ENCODE data around the gene AP4B1. TPM values are rescaled to one million over a fixed set of nuclear protein-coding genes. Genes with fewer than 3 reads are reported as not detected.

The AP4B1 gene
- 21.7 TPM for total RNA-seq
- 8.7 TPM for polyA plus RNA-seq (ENCODE audit: insufficient read depth, low read depth, low replicate concordance)
- long read RNA-seq, donor 1, partial matches to known transcripts, result 0 of 2 reads
- long read RNA-seq, donor 1, other reads (novel, unspliced or antisense), result 0 of 2 reads
- long read RNA-seq, donor 2, partial matches to known transcripts, result 8 of 11 reads
- long read RNA-seq, donor 2, other reads (novel, unspliced or antisense), result 0 of 11 reads
- long read RNA-seq, donor 3, partial matches to known transcripts, result 0 of 1 reads
- long read RNA-seq, donor 3, other reads (novel, unspliced or antisense), result 0 of 1 reads
- long read RNA-seq, donor 4, result 0 reads
- long read RNA-seq, donor 5, result 0 reads
- long read RNA-seq, donor 6, result 0 reads
- long read RNA-seq, donor 7, transcript AP4B1-204 (10 exons, 2,818 nt), result major isoform, 8 of 20 reads
- long read RNA-seq, donor 7, partial matches to known transcripts, result 2 of 20 reads
- long read RNA-seq, donor 7, other reads (novel, unspliced or antisense), result 7 of 20 reads
- long read RNA-seq, donor 8, result 0 reads
- long read RNA-seq, donor 9, partial matches to known transcripts, result 0 of 1 reads
- long read RNA-seq, donor 9, other reads (novel, unspliced or antisense), result 0 of 1 reads
- long read RNA-seq, donor 10, partial matches to known transcripts, result 8 of 9 reads
- long read RNA-seq, donor 10, other reads (novel, unspliced or antisense), result 0 of 9 reads

- Histone ChIP-seq H3K4me3 (ENCODE audit: low read length in 3 of 3) (peak within 1 kb of the TSS; percentile 85 to 98 (median 93)), H3K9ac (ENCODE audit: low read length in 3 of 3) (peak within 1 kb of the TSS; percentile 85 to 100 (median 99)), H3K4me1 (ENCODE audit: control insufficient read depth in 2 of 3, insufficient read depth in 2 of 3, low read depth in 1 of 3, low read length in 3 of 3) (peaks cover 0 to 13% (median 0%) of the 10 kb centered on the region in 3 donors), H3K36me3 (ENCODE audit: control insufficient read depth in 2 of 3, insufficient read depth in 3 of 3, low read length in 3 of 3) (peaks cover 4 to 8% (median 7%) of the 10 kb centered on the region in 3 donors), H3K9me3 (ENCODE audit: control insufficient read depth in 2 of 3, insufficient read depth in 1 of 3, low read length in 3 of 3) (no peaks in the 10 kb centered on the region), H3K27me3 (ENCODE audit: control insufficient read depth, insufficient read depth, low read length) (no peaks in the 10 kb centered on the region), H3K27ac (ENCODE audit: low read depth in 2 of 2, low read length in 2 of 2) (peak within 1 kb of the TSS; percentile 72 to 94)
- peak; percentile 99 to 100 (median 100) for DNase-seq
- FAIRE-seq, result peak; percentile 93
- peak; percentile 76 for TF ChIP-seq CTCF (IDR thresholded peaks at IDR 0.05; ENCODE audit: borderline replicate concordance, extremely low read depth, insufficient read depth)
- intact Hi-C loops (cut with DNase I), result no loop called here
Observed at GRCh38 chr1:113904674-113905434, at the start of gene AP4B1, which contains the start of gene DCLRE1B. Gene AP4B1 (minus strand): TSS chr1:113904799. CDS start chr1:113904717, 82 bp downstream. Gene DCLRE1B (plus strand): TSS chr1:113905326. CDS start chr1:113905587, 261 bp downstream.

- H3K9me3 ChIP-seq (ENCODE audit: control insufficient read depth in 2 of 3, insufficient read depth in 1 of 3, low read length in 3 of 3), result no peaks in the 10 kb centered on the region
- intact Hi-C loops (cut with DNase I), result no loop called here
- no peak overlapping the region for H3K27ac ChIP-seq (ENCODE audit: low read depth in 2 of 2, low read length in 2 of 2)
- FAIRE-seq, result no peak
- DNase-seq, result no peak
- no peak for TF ChIP-seq CTCF (IDR thresholded peaks at IDR 0.05; ENCODE audit: borderline replicate concordance, extremely low read depth, insufficient read depth)
- H3K4me1 ChIP-seq (ENCODE audit: control insufficient read depth in 2 of 3, insufficient read depth in 2 of 3, low read depth in 1 of 3, low read length in 3 of 3), result peaks cover 0 to 9% (median 7%) of the 10 kb centered on the region in 3 donors
- H3K27me3 ChIP-seq (ENCODE audit: control insufficient read depth, insufficient read depth, low read length), result no peaks in the 10 kb centered on the region
- H3K9ac ChIP-seq (ENCODE audit: low read length in 3 of 3), result no peak overlapping the region
- H3K36me3 ChIP-seq (ENCODE audit: control insufficient read depth in 2 of 3, insufficient read depth in 3 of 3, low read length in 3 of 3), result peaks cover 0 to 6% (median 5%) of the 10 kb centered on the region in 3 donors
- no peak overlapping the region for H3K4me3 ChIP-seq (ENCODE audit: low read length in 3 of 3)
Observed at GRCh38 chr1:113951719-113952118, 47.1 kb upstream of the AP4B1 start.

GRCh38 chr1:113950908-113951307 lies 46.3 kb upstream of the AP4B1 start:
- Histone ChIP-seq H3K4me1 (ENCODE audit: control insufficient read depth in 2 of 3, insufficient read depth in 2 of 3, low read depth in 1 of 3, low read length in 3 of 3) (peaks cover 0 to 10% (median 10%) of the 10 kb centered on the region in 3 donors), H3K36me3 (ENCODE audit: control insufficient read depth in 2 of 3, insufficient read depth in 3 of 3, low read length in 3 of 3) (peaks cover 0 to 3% (median 0%) of the 10 kb centered on the region in 3 donors), H3K9me3 (ENCODE audit: control insufficient read depth in 2 of 3, insufficient read depth in 1 of 3, low read length in 3 of 3) (no peaks in the 10 kb centered on the region), H3K9ac (ENCODE audit: low read length in 3 of 3) (no peak overlapping the region), H3K27me3 (ENCODE audit: control insufficient read depth, insufficient read depth, low read length) (no peaks in the 10 kb centered on the region), H3K4me3 (ENCODE audit: low read length in 3 of 3) (no peak overlapping the region), H3K27ac (ENCODE audit: low read depth in 2 of 2, low read length in 2 of 2) (no peak overlapping the region)
- no peak for FAIRE-seq
- TF ChIP-seq CTCF (IDR thresholded peaks at IDR 0.05; ENCODE audit: borderline replicate concordance, extremely low read depth, insufficient read depth), result no peak
- intact Hi-C loops (cut with DNase I), result no loop called here
- no peak for DNase-seq

All from kidney (tissue), 22 donors.